ENCODE measurements around the gene CPNE7.
"Not testable (repeated sequence)": the region's sequence is repeated elsewhere in the genome, so short reads cannot be mapped to it uniquely, and the experiment has no call there.

Gene CPNE7

GRCh38 chr16:89624777-89625761, 49.5 kb downstream of the CPNE7 start:
- no peak for DNase-seq (ENCODE audit: low spot score)

GRCh38 chr16:89629827-89630610, 54.5 kb downstream of the CPNE7 start:
- DNase-seq (ENCODE audit: low spot score), result no peak

GRCh38 chr16:89633064-89633631, 57.6 kb downstream of the CPNE7 start:
- no peak for DNase-seq (ENCODE audit: low spot score)

GRCh38 chr16:89634463-89635385, 59.2 kb downstream of the CPNE7 start:
- not testable (repeated sequence) for DNase-seq (ENCODE audit: low spot score)

- no peak for DNase-seq (ENCODE audit: low spot score)
These were observed 61.1 kb downstream of the CPNE7 start for GRCh38 chr16:89636663-89637062.

- no peak for DNase-seq (ENCODE audit: low spot score)
These were observed 61.8 kb downstream of the CPNE7 start for GRCh38 chr16:89637379-89637778.

GRCh38 chr16:89638455-89638854, 62.9 kb downstream of the CPNE7 start:
- no peak for DNase-seq (ENCODE audit: low spot score)

GRCh38 chr16:89639385-89639784, 63.8 kb downstream of the CPNE7 start:
- DNase-seq (ENCODE audit: low spot score), result no peak

- DNase-seq (ENCODE audit: low spot score), result no peak
These were observed 66.0 kb downstream of the CPNE7 start for GRCh38 chr16:89641458-89642119.

GRCh38 chr16:89642574-89642973, 67.0 kb downstream of the CPNE7 start:
- DNase-seq (ENCODE audit: low spot score), result no peak

GRCh38 chr16:89643769-89644300, 68.3 kb downstream of the CPNE7 start:
- no peak for DNase-seq (ENCODE audit: low spot score)

- no peak for DNase-seq (ENCODE audit: low spot score)
These were observed 69.6 kb downstream of the CPNE7 start for GRCh38 chr16:89645122-89645521.

- no peak for DNase-seq (ENCODE audit: low spot score)
These were observed 70.7 kb downstream of the CPNE7 start for GRCh38 chr16:89646270-89646669.

Data from germinal center (tissue), 1 donor.